Stimulated activated CD4-positive, alpha-beta T cell treated with anti-CD3 and anti-CD28 coated beads, TNF-alpha, amount 100 ng/mL, for 1 hour (primary cell): ENCODE data around the gene SLC37A1.

Experiments
- DNase-seq, 3 donors: peaks; one replicate each; pipeline ENCODE4 v3.0.0-alpha.2; 2020; ENCODE audit warnings: low read depth in 3 of 3, low spot score in 1 of 3

Gene SLC37A1

GRCh38 chr21:42478504-42478903 is 35.1 kb upstream of the SLC37A1 start:
- DNase-seq, result no peak

- DNase-seq, result no peak
These were observed 34.1 kb upstream of the SLC37A1 start for GRCh38 chr21:42479582-42479981.

GRCh38 chr21:42480736-42481135 is 32.9 kb upstream of the SLC37A1 start:
- DNase-seq, result no peak

- DNase-seq, result no peak
These were observed 32.5 kb upstream of the SLC37A1 start for GRCh38 chr21:42481169-42481568.

GRCh38 chr21:42484966-42485365 is 28.7 kb upstream of the SLC37A1 start:
- no peak for DNase-seq

GRCh38 chr21:42486072-42486471 is 27.6 kb upstream of the SLC37A1 start:
- no peak for DNase-seq

GRCh38 chr21:42486531-42486930 is 27.1 kb upstream of the SLC37A1 start:
- DNase-seq, result no peak

GRCh38 chr21:42489006-42489563 is 24.6 kb upstream of the SLC37A1 start:
- DNase-seq, result no peak

GRCh38 chr21:42489991-42490390 is 23.7 kb upstream of the SLC37A1 start:
- DNase-seq, result no peak

GRCh38 chr21:42490720-42491119 is 22.9 kb upstream of the SLC37A1 start:
- DNase-seq, result no peak

GRCh38 chr21:42491328-42491727 is 22.3 kb upstream of the SLC37A1 start:
- no peak for DNase-seq

GRCh38 chr21:42492201-42492600 is 21.5 kb upstream of the SLC37A1 start:
- DNase-seq, result no peak

GRCh38 chr21:42493109-42494060 is 20.3 kb upstream of the SLC37A1 start:
- no peak for DNase-seq

GRCh38 chr21:42495027-42495426 is 18.6 kb upstream of the SLC37A1 start:
- no peak for DNase-seq

GRCh38 chr21:42495765-42496119 is 17.9 kb upstream of the SLC37A1 start:
- DNase-seq, result no peak

GRCh38 chr21:42496120-42496838 is 17.4 kb upstream of the SLC37A1 start, which contains the start of gene RSPH1:
Gene RSPH1, minus strand, starts transcription at chr21:42496224. Its CDS starts 38 bp downstream, at chr21:42496186.
- peak; percentile 97 to 98 (median 98) for DNase-seq

- DNase-seq, result no peak
These were observed 16.8 kb upstream of the SLC37A1 start for GRCh38 chr21:42496839-42497202.

- DNase-seq, result no peak
These were observed 15.6 kb upstream of the SLC37A1 start for GRCh38 chr21:42498012-42498411.

- no peak for DNase-seq
These were observed 14.1 kb upstream of the SLC37A1 start for GRCh38 chr21:42499444-42500112.

- no peak for DNase-seq
These were observed 13.4 kb upstream of the SLC37A1 start for GRCh38 chr21:42500225-42500624.

- no peak for DNase-seq
These were observed 12.9 kb upstream of the SLC37A1 start for GRCh38 chr21:42500736-42501135.
